Prostate gland (tissue), 2 donors: ENCODE data around the gene POMC.
"Not testable (repeated sequence)": the region's sequence is repeated elsewhere in the genome, so short reads cannot be mapped to it uniquely, and the experiment has no call there.

Experiments
- CTCF ChIP-seq, 4 experiments: fragments of 200-600 bp in 2 of 4; fragments of 450-650 bp in 2 of 4; sonication (generic) in 2 of 4; IDR thresholded peaks; 1 replicate in 3 of 4; 2 replicates in 1 of 4; pipeline ENCODE4 v1.5.1; 2016 to 2019; ENCODE audit warnings: antibody characterized with exemption in 4 of 4, mild to moderate bottlenecking in 2 of 4, moderate library complexity in 2 of 4
- POLR2A ChIP-seq: fragments of 450-650 bp; IDR thresholded peaks from one replicate; pipeline ENCODE4 v1.6.1; 2016; ENCODE audit warnings: antibody characterized with exemption, mild to moderate bottlenecking
- POLR2AphosphoS5 ChIP-seq: sonication (generic); formaldehyde crosslinking; IDR thresholded peaks from one replicate; pipeline ENCODE4 v1.6.1; 2017; ENCODE audit warnings: antibody characterized with exemption

GRCh38 chr2:25127071-25127470 is 41.3 kb downstream of the POMC start:
- not testable (repeated sequence) for TF ChIP-seq CTCF (IDR thresholded peaks at IDR 0.05); POLR2AphosphoS5; POLR2A
